Activated naive CD8-positive, alpha-beta T cell treated with anti-CD3 and anti-CD28 coated beads for 36 hours (primary cell): ENCODE results near the gene CDKL2. TPM values are rescaled to one million over a fixed set of nuclear protein-coding genes. Genes with fewer than 3 reads are reported as not detected.

Experiments
- DNase-seq: peaks from one replicate; pipeline ENCODE4 v3.0.0; 2021
- H3K27ac Mint-ChIP-seq: one replicate; pipeline ENCODE4 v1.8.0; 2022; ENCODE audit warnings: mild to moderate bottlenecking, moderate library complexity, mixed read lengths
- H3K27me3 Mint-ChIP-seq: one replicate; pipeline ENCODE4 v1.8.0; 2022; ENCODE audit warnings: mild to moderate bottlenecking, mixed read lengths
- H3K36me3 Mint-ChIP-seq: one replicate; pipeline ENCODE4 v1.8.0; 2021; ENCODE audit warnings: mild to moderate bottlenecking, mixed read lengths
- H3K4me1 Mint-ChIP-seq: one replicate; pipeline ENCODE4 v1.8.0; 2021; ENCODE audit warnings: mixed read lengths
- H3K4me3 Mint-ChIP-seq: one replicate; pipeline ENCODE4 v1.8.0; 2022; ENCODE audit warnings: mild to moderate bottlenecking, moderate library complexity, mixed read lengths
- H3K9me3 Mint-ChIP-seq: one replicate; pipeline ENCODE4 v1.8.0; 2022; ENCODE audit warnings: mixed read lengths
- total RNA-seq, 2 experiments: library from RNA; stranded (reverse); gene quantifications; one replicate each; pipeline ENCODE4 v1.2.3, GENCODE V29; 2021

The CDKL2 gene
- total RNA-seq, 2 experiments from 2014 or later = 0.60 to 0.84 TPM

GRCh38 chr4:75621715-75622114 lies 8.6 kb downstream of the CDKL2 start:
- no peak for DNase-seq
- Mint-ChIP-seq H3K27me3 (no peaks in the 10 kb centered on the region), H3K9me3 (no peaks in the 10 kb centered on the region), H3K4me1 (no peaks in the 10 kb centered on the region), H3K36me3 (no peaks in the 10 kb centered on the region), H3K4me3 (no peak overlapping the region), H3K27ac (no peak overlapping the region)

GRCh38 chr4:75612306-75612705 lies 18.0 kb downstream of the CDKL2 start:
- Mint-ChIP-seq H3K36me3 (no peaks in the 10 kb centered on the region), H3K9me3 (no peaks in the 10 kb centered on the region), H3K4me3 (no peak overlapping the region), H3K27ac (no peak overlapping the region), H3K4me1 (no peaks in the 10 kb centered on the region), H3K27me3 (no peaks in the 10 kb centered on the region)
- no peak for DNase-seq

DNA sequence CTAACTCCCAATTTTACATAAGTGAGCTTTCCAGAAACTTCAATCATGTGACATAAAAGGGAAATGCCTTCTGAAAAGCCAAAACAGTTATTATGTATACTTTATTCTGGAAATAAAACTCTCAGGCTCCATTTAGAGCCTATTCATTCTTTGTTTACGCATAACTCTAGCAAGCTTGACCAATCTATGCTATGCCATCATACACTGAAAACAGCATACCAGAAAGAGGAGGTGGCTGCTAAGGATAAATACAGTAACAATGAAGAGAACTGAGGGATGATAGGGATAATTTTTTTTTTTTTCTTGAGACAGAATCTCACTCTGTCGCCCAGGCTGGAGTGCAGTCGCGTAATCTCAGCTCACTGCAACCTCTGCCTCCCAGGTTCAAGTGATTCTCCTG lies 24.4 kb downstream of the CDKL2 start:
- H3K4me3 Mint-ChIP-seq = no peak overlapping the region
- H3K27me3 Mint-ChIP-seq = no peaks in the 10 kb centered on the region
- H3K27ac Mint-ChIP-seq = no peak overlapping the region
- H3K9me3 Mint-ChIP-seq = no peaks in the 10 kb centered on the region
- no peaks in the 10 kb centered on the region for H3K36me3 Mint-ChIP-seq
- no peaks in the 10 kb centered on the region for H3K4me1 Mint-ChIP-seq
- no peak for DNase-seq

DNA sequence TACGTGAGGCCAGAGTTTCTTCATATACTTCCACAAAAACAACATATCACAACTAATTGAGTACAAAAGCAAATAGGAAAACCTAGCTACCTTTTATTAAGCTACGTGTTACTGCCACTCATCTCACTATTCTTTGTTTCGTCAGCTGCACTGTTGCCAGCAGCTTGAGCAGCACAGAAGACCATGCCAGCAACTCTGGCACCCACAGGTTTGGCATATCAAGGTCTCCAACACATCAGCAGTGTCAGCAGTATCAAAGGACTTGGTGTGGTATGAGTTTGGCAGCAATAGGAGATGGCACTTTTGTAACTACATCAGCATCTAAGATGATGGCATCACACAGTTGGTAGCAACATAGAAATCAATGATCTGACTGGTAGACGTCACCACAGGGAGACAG lies 30.7 kb downstream of the CDKL2 start:
- H3K4me3 Mint-ChIP-seq = no peak overlapping the region
- no peaks in the 10 kb centered on the region for H3K36me3 Mint-ChIP-seq
- H3K4me1 Mint-ChIP-seq = peaks cover 2% of the 10 kb centered on the region
- H3K27me3 Mint-ChIP-seq = no peaks in the 10 kb centered on the region
- no peak for DNase-seq
- H3K9me3 Mint-ChIP-seq = no peaks in the 10 kb centered on the region
- H3K27ac Mint-ChIP-seq = no peak overlapping the region

- no peaks in the 10 kb centered on the region for H3K9me3 Mint-ChIP-seq
- H3K27ac Mint-ChIP-seq = no peak overlapping the region
- DNase-seq = no peak
- H3K4me3 Mint-ChIP-seq = no peak overlapping the region
- H3K36me3 Mint-ChIP-seq = no peaks in the 10 kb centered on the region
- peaks cover 2% of the 10 kb centered on the region for H3K4me1 Mint-ChIP-seq
- H3K27me3 Mint-ChIP-seq = no peaks in the 10 kb centered on the region
Measured at GRCh38 chr4:75598390-75598789, 31.9 kb downstream of the CDKL2 start.

DNA sequence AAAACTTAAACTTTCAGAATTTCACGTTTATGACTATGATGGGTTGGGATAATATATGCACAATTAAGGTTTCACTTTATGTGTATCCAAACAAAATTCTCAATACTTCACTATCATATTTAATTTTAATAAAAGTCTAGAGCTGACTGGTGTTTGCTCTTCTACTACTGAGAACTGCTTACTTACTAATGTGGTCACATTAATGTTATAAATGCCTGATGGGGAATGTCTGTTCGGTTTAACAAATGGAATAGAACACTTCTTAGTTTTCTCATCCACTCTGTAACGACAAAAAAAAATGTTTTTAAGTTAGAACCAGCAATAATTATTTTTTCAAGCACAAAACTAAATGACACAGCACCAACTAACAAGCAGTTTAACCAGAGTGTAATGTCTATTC lies 34.3 kb downstream of the CDKL2 start:
- Mint-ChIP-seq H3K4me1 (peaks cover 2% of the 10 kb centered on the region), H3K27ac (no peak overlapping the region), H3K4me3 (no peak overlapping the region), H3K27me3 (no peaks in the 10 kb centered on the region), H3K9me3 (no peaks in the 10 kb centered on the region), H3K36me3 (no peaks in the 10 kb centered on the region)
- no peak for DNase-seq

DNA sequence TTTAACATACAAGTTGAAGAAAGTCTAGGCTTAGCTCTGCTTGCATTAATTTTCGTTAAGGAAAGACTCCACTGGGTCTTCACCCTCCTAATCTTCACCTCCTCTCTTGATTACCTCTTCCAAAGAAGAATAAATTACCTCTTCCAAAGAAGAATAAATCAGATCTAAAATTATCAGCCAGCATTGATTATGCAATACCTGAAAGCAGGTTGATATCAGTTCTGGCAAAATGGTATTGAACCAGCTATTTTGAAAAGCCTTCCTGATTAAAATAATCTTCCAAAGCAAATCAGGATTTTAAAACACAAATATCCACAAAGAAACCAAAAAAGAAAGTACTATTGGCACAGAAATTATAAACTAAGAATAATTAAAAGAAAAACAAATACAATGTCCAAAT lies 36.9 kb downstream of the CDKL2 start:
- Mint-ChIP-seq H3K4me1 (peaks cover 2% of the 10 kb centered on the region), H3K4me3 (no peak overlapping the region), H3K27ac (no peak overlapping the region), H3K36me3 (no peaks in the 10 kb centered on the region), H3K27me3 (no peaks in the 10 kb centered on the region), H3K9me3 (no peaks in the 10 kb centered on the region)
- DNase-seq = no peak

DNA sequence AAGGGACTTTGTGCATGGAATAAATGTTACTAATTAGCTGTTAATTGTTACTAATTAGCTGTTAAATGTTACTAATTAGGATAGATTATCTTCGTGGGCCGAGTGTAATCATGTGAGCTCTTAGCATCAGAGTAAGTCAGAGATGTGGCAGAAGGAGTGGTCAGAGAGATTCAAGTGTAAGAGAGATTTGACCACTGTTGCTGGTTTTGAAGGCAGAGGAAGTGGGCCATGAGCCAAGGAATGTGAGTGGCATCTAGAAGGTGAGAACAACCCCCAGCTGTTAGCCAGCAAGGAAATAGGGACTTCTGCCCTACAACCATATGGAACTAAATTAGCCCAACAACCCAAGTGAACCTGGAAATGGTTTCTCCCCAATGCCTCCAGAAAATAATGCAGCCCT lies 46.3 kb downstream of the CDKL2 start:
- no peaks in the 10 kb centered on the region for H3K4me1 Mint-ChIP-seq
- H3K4me3 Mint-ChIP-seq = no peak overlapping the region
- no peaks in the 10 kb centered on the region for H3K36me3 Mint-ChIP-seq
- no peaks in the 10 kb centered on the region for H3K27me3 Mint-ChIP-seq
- no peak for DNase-seq
- peaks cover 3% of the 10 kb centered on the region for H3K9me3 Mint-ChIP-seq
- no peak overlapping the region for H3K27ac Mint-ChIP-seq

DNA sequence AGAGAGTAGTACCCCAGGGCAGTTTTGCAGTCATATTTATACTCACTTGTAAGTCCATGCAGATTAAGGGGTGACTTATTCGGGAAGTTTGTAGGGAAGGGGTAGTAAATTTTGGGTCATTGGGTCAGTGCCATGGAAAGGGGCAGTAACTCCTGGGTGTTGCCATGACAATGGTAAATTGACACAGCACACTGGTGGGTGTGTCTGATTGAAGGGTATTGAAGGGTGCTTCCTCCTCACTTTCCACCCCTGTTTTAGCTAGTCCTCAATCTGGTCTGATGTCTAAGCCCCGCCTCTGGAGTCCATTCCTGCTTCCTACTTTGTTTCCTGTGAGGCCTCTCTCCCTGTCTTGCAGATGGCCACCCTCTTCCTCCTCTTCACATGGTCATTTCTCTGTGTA lies 62.6 kb downstream of the CDKL2 start:
- H3K36me3 Mint-ChIP-seq = no peaks in the 10 kb centered on the region
- DNase-seq = no peak
- H3K4me3 Mint-ChIP-seq = no peak overlapping the region
- no peaks in the 10 kb centered on the region for H3K27me3 Mint-ChIP-seq
- no peak overlapping the region for H3K27ac Mint-ChIP-seq
- H3K4me1 Mint-ChIP-seq = peaks cover 3% of the 10 kb centered on the region
- H3K9me3 Mint-ChIP-seq = no peaks in the 10 kb centered on the region

GRCh38 chr4:75566911-75567310 lies 63.4 kb downstream of the CDKL2 start:
- H3K36me3 Mint-ChIP-seq = no peaks in the 10 kb centered on the region
- no peak overlapping the region for H3K4me3 Mint-ChIP-seq
- peaks cover 3% of the 10 kb centered on the region for H3K4me1 Mint-ChIP-seq
- H3K27me3 Mint-ChIP-seq = no peaks in the 10 kb centered on the region
- no peak overlapping the region for H3K27ac Mint-ChIP-seq
- DNase-seq = no peak
- H3K9me3 Mint-ChIP-seq = no peaks in the 10 kb centered on the region

GRCh38 chr4:75565481-75565880 lies 64.8 kb downstream of the CDKL2 start:
- Mint-ChIP-seq H3K4me1 (peaks cover 3% of the 10 kb centered on the region), H3K4me3 (no peak overlapping the region)

GRCh38 chr4:75564023-75564422 lies 66.3 kb downstream of the CDKL2 start:
- Mint-ChIP-seq H3K36me3 (no peaks in the 10 kb centered on the region), H3K9me3 (no peaks in the 10 kb centered on the region), H3K27ac (no peak overlapping the region), H3K4me1 (peaks cover 3% of the 10 kb centered on the region), H3K27me3 (no peaks in the 10 kb centered on the region), H3K4me3 (no peak overlapping the region)
- DNase-seq = no peak

More at GRCh38 chr4:75565481-75565880, 64.8 kb downstream of the CDKL2 start:
- Mint-ChIP-seq H3K27ac (no peak overlapping the region), H3K9me3 (no peaks in the 10 kb centered on the region), H3K36me3 (no peaks in the 10 kb centered on the region), H3K27me3 (no peaks in the 10 kb centered on the region)
- DNase-seq = no peak

- H3K27me3 Mint-ChIP-seq = peaks cover 8% of the 10 kb centered on the region
- H3K27ac Mint-ChIP-seq = no peak overlapping the region
- no peak for DNase-seq
- no peaks in the 10 kb centered on the region for H3K36me3 Mint-ChIP-seq
- H3K9me3 Mint-ChIP-seq = no peaks in the 10 kb centered on the region
- H3K4me1 Mint-ChIP-seq = peaks cover 3% of the 10 kb centered on the region
- no peak overlapping the region for H3K4me3 Mint-ChIP-seq
Measured at GRCh38 chr4:75561789-75562188, 68.5 kb downstream of the CDKL2 start.

- Mint-ChIP-seq H3K4me1 (peaks cover 1% of the 10 kb centered on the region), H3K9me3 (no peaks in the 10 kb centered on the region), H3K36me3 (no peaks in the 10 kb centered on the region), H3K4me3 (no peak overlapping the region), H3K27ac (no peak overlapping the region), H3K27me3 (peaks cover 12% of the 10 kb centered on the region)
- DNase-seq = no peak
Measured at GRCh38 chr4:75557696-75558095, 72.6 kb downstream of the CDKL2 start.

DNA sequence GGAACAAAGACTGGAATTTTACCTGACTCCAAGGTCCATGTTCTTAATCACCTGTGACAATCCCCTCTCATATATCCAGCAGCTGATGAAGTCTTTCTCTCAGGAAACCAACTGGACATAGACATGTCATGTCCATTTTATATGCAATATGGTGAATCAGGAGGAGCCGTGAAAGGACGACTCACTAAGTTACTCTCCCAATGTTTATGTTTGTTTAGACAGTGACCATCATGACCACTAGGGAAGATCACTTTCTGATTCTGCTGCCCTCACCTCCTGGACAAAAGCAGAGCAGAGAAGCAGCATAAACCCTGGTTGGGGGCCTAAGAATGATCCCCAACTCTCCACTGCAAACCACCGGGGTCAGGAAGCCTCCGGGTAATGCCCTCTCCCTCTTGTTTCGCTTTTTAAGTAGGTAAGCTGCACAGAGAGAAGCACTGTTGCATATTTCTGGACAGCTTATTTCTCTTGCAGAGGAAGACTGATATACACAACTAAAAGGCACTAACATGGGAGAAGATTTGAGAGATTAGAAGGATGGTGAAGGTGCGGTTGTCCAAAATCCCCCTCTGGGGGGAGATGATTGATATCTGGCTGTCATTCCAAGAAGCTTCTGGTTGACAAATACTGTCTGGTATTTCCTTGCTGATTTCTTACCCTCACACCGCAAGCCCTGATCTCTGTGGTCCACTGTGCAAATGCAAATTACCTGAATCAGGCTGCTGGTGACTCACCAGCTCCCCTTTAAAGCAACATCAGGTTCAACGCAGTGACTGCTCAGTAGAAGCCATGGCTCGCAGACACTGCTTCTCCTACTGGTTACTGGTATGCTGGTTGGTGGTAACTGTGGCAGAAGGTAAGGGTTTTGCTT lies 74.8 kb downstream of the CDKL2 start, which contains the start of gene ODAPH:
ODAPH (plus strand) TSS at position 773 of the 871 bp plus-strand sequence; CDS start at position 790, 17 bp downstream.
- H3K9me3 Mint-ChIP-seq = no peaks in the 10 kb centered on the region
- peak; percentile 3 for DNase-seq
- peaks cover 1% of the 10 kb centered on the region for H3K4me1 Mint-ChIP-seq
- H3K4me3 Mint-ChIP-seq = no peak within 1 kb of the TSS
- peaks cover 12% of the 10 kb centered on the region for H3K27me3 Mint-ChIP-seq
- H3K27ac Mint-ChIP-seq = no peak within 1 kb of the TSS
- H3K36me3 Mint-ChIP-seq = no peaks in the 10 kb centered on the region

GRCh38 chr4:75552452-75552851 lies 77.9 kb downstream of the CDKL2 start:
- H3K4me3 Mint-ChIP-seq = no peak overlapping the region
- no peak for DNase-seq
- H3K36me3 Mint-ChIP-seq = no peaks in the 10 kb centered on the region
- H3K27ac Mint-ChIP-seq = no peak overlapping the region
- peaks cover 1% of the 10 kb centered on the region for H3K4me1 Mint-ChIP-seq
- H3K27me3 Mint-ChIP-seq = peaks cover 8% of the 10 kb centered on the region
- H3K9me3 Mint-ChIP-seq = no peaks in the 10 kb centered on the region
